Hepatocyte (in vitro differentiated cells): ENCODE measurements around the gene NFYC.

Experiments
- CTCF ChIP-seq: fragments of 200-600 bp; sonication (generic); IDR thresholded peaks from 2 replicates; pipeline ENCODE4 v1.5.1; 2016; ENCODE audit warnings: antibody characterized with exemption, mild to moderate bottlenecking; ENCODE audit not compliant: poor library complexity
- EZH2 ChIP-seq: fragments of 200-600 bp; sonication (generic); IDR thresholded peaks from 2 replicates; pipeline ENCODE4 v1.6.1; 2016; ENCODE audit warnings: antibody characterized with exemption, mild to moderate bottlenecking, borderline replicate concordance
- EZH2phosphoT487 ChIP-seq: fragments of 200-600 bp; sonication (generic); IDR thresholded peaks from one replicate; pipeline ENCODE4 v1.6.1; 2018; ENCODE audit warnings: antibody characterized with exemption, mild to moderate bottlenecking, low read depth, moderate library complexity; ENCODE audit not compliant: unreplicated experiment, severe bottlenecking

GRCh38 chr1:40717065-40717464 is 25.6 kb downstream of the NFYC start:
- TF ChIP-seq CTCF = no peak
- TF ChIP-seq EZH2 = no peak
- no peak for TF ChIP-seq EZH2phosphoT487
